HEK293T (cell line): ENCODE data around the gene CYP2C19.

Experiments used
- BHLHE40 ChIP-seq: fragments of 450-650 bp; IDR thresholded peaks from 2 replicates; pipeline ENCODE4 v1.6.1; 2016; ENCODE audit warnings: mild to moderate bottlenecking, moderate library complexity, borderline replicate concordance
- FOXA1 ChIP-seq: fragments of 450-650 bp; IDR thresholded peaks from 2 replicates; pipeline ENCODE4 v1.6.1; 2016; ENCODE audit warnings: mild to moderate bottlenecking
- FOXK2 ChIP-seq: fragments of 450-650 bp; IDR thresholded peaks from 2 replicates; pipeline ENCODE4 v1.6.1; 2016; ENCODE audit warnings: mild to moderate bottlenecking
- FOXM1 ChIP-seq: fragments of 450-650 bp; IDR thresholded peaks from 2 replicates; pipeline ENCODE4 v1.6.1; 2017; ENCODE audit warnings: mild to moderate bottlenecking, borderline replicate concordance
- HDGF ChIP-seq: fragments of 450-650 bp; IDR thresholded peaks from 2 replicates; pipeline ENCODE4 v1.6.1; 2017; ENCODE audit warnings: antibody characterized with exemption, borderline replicate concordance
- L3MBTL2 ChIP-seq: fragments of 450-650 bp; conservative IDR thresholded peaks from 2 replicates; pipeline ENCODE4 v1.6.1; 2016; ENCODE audit warnings: mild to moderate bottlenecking
- NFRKB ChIP-seq: fragments of 450-650 bp; IDR thresholded peaks from 2 replicates; pipeline ENCODE4 v1.6.1; 2016; ENCODE audit warnings: mild to moderate bottlenecking, moderate library complexity
- SP1 ChIP-seq: fragments of 450-650 bp; IDR thresholded peaks from 2 replicates; pipeline ENCODE4 v1.6.1; 2017
- SUZ12 ChIP-seq: fragments of 450-650 bp; IDR thresholded peaks from 2 replicates; pipeline ENCODE4 v1.6.1; 2016; ENCODE audit warnings: mild to moderate bottlenecking
- ZNF384 ChIP-seq: fragments of 450-650 bp; IDR thresholded peaks from 2 replicates; pipeline ENCODE4 v1.6.1; 2016

DNA sequence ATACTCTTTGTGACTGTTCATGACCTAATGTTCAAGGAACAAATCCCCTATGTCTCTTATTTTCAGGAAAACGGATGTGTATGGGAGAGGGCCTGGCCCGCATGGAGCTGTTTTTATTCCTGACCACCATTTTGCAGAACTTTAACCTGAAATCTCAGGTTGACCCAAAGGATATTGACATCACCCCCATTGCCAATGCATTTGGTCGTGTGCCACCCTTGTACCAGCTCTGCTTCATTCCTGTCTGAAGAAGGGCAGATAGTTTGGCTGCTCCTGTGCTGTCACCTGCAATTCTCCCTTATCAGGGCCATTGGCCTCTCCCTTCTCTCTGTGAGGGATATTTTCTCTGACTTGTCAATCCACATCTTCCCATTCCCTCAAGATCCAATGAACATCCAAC lies 27.3 kb upstream of the CYP2C19 start:
- no peak for TF ChIP-seq BHLHE40
- no peak for TF ChIP-seq NFRKB
- no peak for TF ChIP-seq HDGF
- TF ChIP-seq L3MBTL2 = no peak
- no peak for TF ChIP-seq FOXK2
- no peak for TF ChIP-seq SUZ12
- no peak for TF ChIP-seq FOXA1
- no peak for TF ChIP-seq ZNF384
- TF ChIP-seq FOXM1 = no peak
- no peak for TF ChIP-seq SP1
